Measurements from ENCODE around the gene PLCL1.
A peak's percentile ranks its signal among the peaks of the same experiment; 100 is the strongest.

The PLCL1 gene

GRCh38 chr2:197857476-197858107 lies 53.2 kb downstream of the PLCL1 start:
- Histone ChIP-seq H3K27ac (replicated peaks) (peak overlapping the region; percentile 59), H3K4me3 (replicated peaks; ENCODE audit: insufficient read depth, low read length) (no peak overlapping the region), H3K27me3 (ENCODE audit: insufficient read depth, poor library complexity, severe bottlenecking) (no peaks in the 10 kb centered on the region)
- TF ChIP-seq CTCF (IDR thresholded peaks at IDR 0.05; ENCODE audit: insufficient read depth, low read length) (no peak), SPI1 (IDR thresholded peaks at IDR 0.05; ENCODE audit: borderline replicate concordance, low read depth) (peak; percentile 92), GABPA (IDR thresholded peaks at IDR 0.05; ENCODE audit: low read depth) (peak; percentile 20; the same call in 1 of the 2 replicates), REST (IDR thresholded peaks at IDR 0.05; ENCODE audit: insufficient replicate concordance, low read depth) (no peak), POLR2AphosphoS5 (IDR thresholded peaks at IDR 0.05; ENCODE audit: low read depth) (no peak)
- peak in 1 of 2 experiments; percentile 76 for DNase-seq (ENCODE audit: low read depth in 1 of 2, low spot score in 1 of 2)

- Histone ChIP-seq H3K27me3 (ENCODE audit: insufficient read depth, poor library complexity, severe bottlenecking) (no peaks in the 10 kb centered on the region), H3K4me3 (replicated peaks; ENCODE audit: insufficient read depth, low read length) (no peak overlapping the region), H3K27ac (replicated peaks) (peak overlapping the region; percentile 59; the same call in 1 of the 2 replicates)
- DNase-seq (ENCODE audit: low read depth in 1 of 2, low spot score in 1 of 2), result no peak
- TF ChIP-seq CTCF (IDR thresholded peaks at IDR 0.05; ENCODE audit: insufficient read depth, low read length), result no peak
- TF ChIP-seq REST (IDR thresholded peaks at IDR 0.05; ENCODE audit: insufficient replicate concordance, low read depth), result no peak
- TF ChIP-seq POLR2AphosphoS5 (IDR thresholded peaks at IDR 0.05; ENCODE audit: low read depth), result no peak
- TF ChIP-seq SPI1 (IDR thresholded peaks at IDR 0.05; ENCODE audit: borderline replicate concordance, low read depth), result no peak
- TF ChIP-seq GABPA (IDR thresholded peaks at IDR 0.05; ENCODE audit: low read depth), result no peak
Measured at GRCh38 chr2:197858607-197859140, 54.3 kb downstream of the PLCL1 start.

GRCh38 chr2:197862246-197862955 lies 58.0 kb downstream of the PLCL1 start:
- no peak for DNase-seq (ENCODE audit: low read depth in 1 of 2, low spot score in 1 of 2)
- TF ChIP-seq GABPA (IDR thresholded peaks at IDR 0.05; ENCODE audit: low read depth) (no peak), REST (IDR thresholded peaks at IDR 0.05; ENCODE audit: insufficient replicate concordance, low read depth) (no peak), POLR2AphosphoS5 (IDR thresholded peaks at IDR 0.05; ENCODE audit: low read depth) (no peak), SPI1 (IDR thresholded peaks at IDR 0.05; ENCODE audit: borderline replicate concordance, low read depth) (no peak), CTCF (IDR thresholded peaks at IDR 0.05; ENCODE audit: insufficient read depth, low read length) (no peak)
- H3K27ac ChIP-seq (replicated peaks), result no peak overlapping the region
- no peak overlapping the region for H3K4me3 ChIP-seq (replicated peaks; ENCODE audit: insufficient read depth, low read length)
- H3K27me3 ChIP-seq (ENCODE audit: insufficient read depth, poor library complexity, severe bottlenecking), result no peaks in the 10 kb centered on the region

All from HL-60 (cell line).